Panc1 (cell line): Measurements from ENCODE around the gene EPHB2. TPM values are rescaled to one million over a fixed set of nuclear protein-coding genes. Genes with fewer than 3 reads are reported as not detected.
A peak's percentile ranks its signal among the peaks of the same experiment; 100 is the strongest.

ENCODE experiments used
- ATAC-seq: fragments of 200-7000 bp; cut with Tn5 transposase; 2 replicates; pipeline ENCODE4 v1.9.1; 2020; ENCODE audit warnings: mild to moderate bottlenecking, moderate library complexity
- BruUV-seq: library from RNA; stranded (reverse); fragments of 400-500 nt; replicated peaks from 2 replicates; lab custom pipeline; 2021; lab: Mats Ljungman, UMichigan
- CTCF ChIA-PET: fragments of 300-600 bp; sonication (Branson Sonifier 250); formaldehyde crosslinking; loops from one replicate; lab custom pipeline; 2022; ENCODE audit warnings: antibody characterized with exemption; lab: Charles Lee
- POLR2A ChIA-PET: fragments of 300-600 bp; sonication (Branson Sonifier 250); formaldehyde crosslinking; loops from one replicate; lab custom pipeline; 2022; ENCODE audit warnings: antibody characterized with exemption; lab: Charles Lee
- DNase-seq: peaks from one replicate; pipeline ENCODE4 v3.0.0-alpha.2; 2010; ENCODE audit warnings: low read depth, low spot score
- H3K27ac ChIP-seq: 2 replicates; pipeline ENCODE4 v1.5.1; 2011; ENCODE audit warnings: mild to moderate bottlenecking, low read length, inconsistent platforms
- H3K27me3 ChIP-seq: fragments of 200-500 bp; sonication (Bioruptor generic); 2 replicates; pipeline ENCODE4 v1.6.0; 2014; ENCODE audit warnings: low read length, inconsistent platforms; ENCODE audit not compliant: control insufficient read depth, insufficient read depth
- H3K36me3 ChIP-seq: fragments of 200-500 bp; sonication (Bioruptor generic); 2 replicates; pipeline ENCODE4 v1.5.1; 2014; ENCODE audit warnings: inconsistent platforms, mild to moderate bottlenecking, low read length, moderate library complexity; ENCODE audit not compliant: control insufficient read depth, insufficient read depth
- H3K4me1 ChIP-seq: 2 replicates; pipeline ENCODE4 v1.5.1; 2011; ENCODE audit warnings: inconsistent platforms, mild to moderate bottlenecking, low read length, moderate library complexity; ENCODE audit not compliant: control insufficient read depth, insufficient read depth
- H3K4me3 ChIP-seq, 2 experiments: 2 replicates each; pipeline ENCODE4 v1.5.1; 2011 to 2012; ENCODE audit warnings: low read depth in 2 of 2, low read length in 2 of 2, mild to moderate bottlenecking in 2 of 2, inconsistent platforms in 1 of 2, moderate library complexity in 1 of 2
- H3K9me3 ChIP-seq: fragments of 200-500 bp; sonication (Bioruptor generic); 2 replicates; pipeline ENCODE4 v1.5.1; 2014; ENCODE audit warnings: low read depth, mild to moderate bottlenecking, inconsistent platforms, low read length, moderate library complexity; ENCODE audit not compliant: control insufficient read depth, insufficient read depth
- POLR2AphosphoS5 ChIP-seq: IDR thresholded peaks from 2 replicates; pipeline ENCODE4 v1.6.1; 2012; ENCODE audit warnings: mild to moderate bottlenecking, low read depth, low read length, moderate library complexity
- REST ChIP-seq, 2 experiments: IDR thresholded peaks; 2 replicates each; pipeline ENCODE4 v1.6.1; 2011 to 2012; ENCODE audit warnings: low read depth in 2 of 2, control low read depth in 1 of 2, low read length in 1 of 2, mild to moderate bottlenecking in 1 of 2, moderate library complexity in 1 of 2; ENCODE audit not compliant: insufficient read depth in 1 of 2
- SIN3A ChIP-seq: IDR thresholded peaks from 2 replicates; pipeline ENCODE4 v1.6.1; 2012; ENCODE audit warnings: low read depth, mild to moderate bottlenecking, low read length, moderate library complexity, borderline replicate concordance; ENCODE audit not compliant: insufficient read depth
- TCF7L2 ChIP-seq: IDR thresholded peaks from 2 replicates; pipeline ENCODE4 v1.6.1; 2011; ENCODE audit warnings: mild to moderate bottlenecking, low read depth, low read length, inconsistent platforms
- in situ Hi-C: cut with HindIII; loops from 2 replicates; pipeline ENCODE4 v1.10.0; 2016; ENCODE audit warnings: low sequenced_read_pairs, low pct_unique_long_range_greater_than_20kb
- intact Hi-C: fragments of 100-400 bp; cut with micrococcal nuclease; formaldehyde crosslinking; loops from one replicate; pipeline ENCODE4 v1.10.0; 2022; ENCODE audit not compliant: unreplicated experiment
- total RNA-seq: library from RNA; stranded (reverse); gene quantifications from one replicate; pipeline ENCODE4 v1.2.1, GENCODE V29; 2021; ENCODE audit not compliant: unreplicated experiment
- TF ChIP-seq, protein P1 (sequence below): fragments of 450-650 bp; IDR thresholded peaks from 2 replicates; pipeline ENCODE4 v1.5.1; 2017; ENCODE audit warnings: mild to moderate bottlenecking

EPHB2 gene
- total RNA-seq, 1 experiment from 2014 or later = 29.0 TPM

DNA sequence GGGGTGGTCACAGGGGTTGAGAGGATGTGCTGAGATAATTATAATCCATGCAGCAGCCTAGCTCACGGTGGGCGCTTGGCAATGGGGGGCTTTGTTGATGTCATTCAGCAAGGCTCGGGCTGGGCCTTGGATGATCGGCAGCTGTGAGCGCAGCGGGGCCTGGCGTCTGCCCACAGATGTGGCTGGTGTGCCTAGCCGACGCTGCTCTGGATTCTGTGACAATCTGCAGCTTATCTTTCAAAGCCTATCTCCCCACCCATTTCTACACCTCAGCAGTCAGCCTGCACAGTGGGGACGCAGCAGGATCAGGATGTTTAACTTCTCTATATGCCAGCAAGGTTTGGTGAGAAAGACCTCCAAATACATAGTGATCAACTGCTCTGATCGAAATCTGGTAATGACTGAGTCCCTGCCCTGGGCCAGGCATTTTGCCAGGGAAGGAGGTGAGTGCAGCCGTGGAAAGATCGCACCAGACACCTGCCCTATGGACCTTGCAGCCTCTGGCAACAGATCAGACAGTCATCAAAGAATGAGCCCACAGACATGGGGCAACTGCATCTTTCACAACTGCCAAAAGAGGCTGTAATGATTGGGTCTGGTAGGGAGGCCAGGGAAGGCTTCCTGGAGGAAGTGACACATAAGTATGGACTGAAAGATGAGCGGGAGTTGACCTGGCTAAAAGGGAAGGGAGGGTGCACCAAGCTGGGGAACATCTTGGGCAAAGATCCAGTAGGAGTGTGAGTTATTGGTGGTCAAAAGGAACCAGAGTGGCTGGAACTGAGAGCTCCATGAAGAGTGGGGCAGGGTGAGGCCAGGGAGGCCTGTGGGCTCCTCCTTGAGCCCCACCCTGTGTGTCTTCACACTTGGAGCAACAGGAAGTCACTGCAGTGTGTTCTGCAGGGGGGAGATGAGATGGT, 35.3 kb downstream of the EPHB2 start:
- H3K27me3 ChIP-seq = no peaks in the 10 kb centered on the region
- no peaks in the 10 kb centered on the region for H3K36me3 ChIP-seq
- no peaks in the 10 kb centered on the region for H3K9me3 ChIP-seq
- ChIA-PET CTCF (no interaction called here), POLR2A (no interaction called here)
- TF ChIP-seq, protein P1, sequence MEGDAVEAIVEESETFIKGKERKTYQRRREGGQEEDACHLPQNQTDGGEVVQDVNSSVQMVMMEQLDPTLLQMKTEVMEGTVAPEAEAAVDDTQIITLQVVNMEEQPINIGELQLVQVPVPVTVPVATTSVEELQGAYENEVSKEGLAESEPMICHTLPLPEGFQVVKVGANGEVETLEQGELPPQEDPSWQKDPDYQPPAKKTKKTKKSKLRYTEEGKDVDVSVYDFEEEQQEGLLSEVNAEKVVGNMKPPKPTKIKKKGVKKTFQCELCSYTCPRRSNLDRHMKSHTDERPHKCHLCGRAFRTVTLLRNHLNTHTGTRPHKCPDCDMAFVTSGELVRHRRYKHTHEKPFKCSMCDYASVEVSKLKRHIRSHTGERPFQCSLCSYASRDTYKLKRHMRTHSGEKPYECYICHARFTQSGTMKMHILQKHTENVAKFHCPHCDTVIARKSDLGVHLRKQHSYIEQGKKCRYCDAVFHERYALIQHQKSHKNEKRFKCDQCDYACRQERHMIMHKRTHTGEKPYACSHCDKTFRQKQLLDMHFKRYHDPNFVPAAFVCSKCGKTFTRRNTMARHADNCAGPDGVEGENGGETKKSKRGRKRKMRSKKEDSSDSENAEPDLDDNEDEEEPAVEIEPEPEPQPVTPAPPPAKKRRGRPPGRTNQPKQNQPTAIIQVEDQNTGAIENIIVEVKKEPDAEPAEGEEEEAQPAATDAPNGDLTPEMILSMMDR = no peak
- no peak for TF ChIP-seq SIN3A
- TF ChIP-seq POLR2AphosphoS5 = no peak
- no peak for TF ChIP-seq REST (IDR thresholded peaks at IDR 0.05; ENCODE audit: insufficient read depth in 1 of 2, low read depth in 2 of 2, low read length in 1 of 2)
- H3K4me3 ChIP-seq = no peak overlapping the region
- DNase-seq (peak; percentile 84), ATAC-seq (peak; percentile 27; the same call in 1 of the 2 replicates)
- intact Hi-C loops (no loop called here), in situ Hi-C loops (no loop called here)
- no TSS peak for BruUV-seq
- peaks cover 40% of the 10 kb centered on the region for H3K4me1 ChIP-seq
- peak overlapping the region; percentile 1; the same call in 1 of the 2 replicates for H3K27ac ChIP-seq

DNA sequence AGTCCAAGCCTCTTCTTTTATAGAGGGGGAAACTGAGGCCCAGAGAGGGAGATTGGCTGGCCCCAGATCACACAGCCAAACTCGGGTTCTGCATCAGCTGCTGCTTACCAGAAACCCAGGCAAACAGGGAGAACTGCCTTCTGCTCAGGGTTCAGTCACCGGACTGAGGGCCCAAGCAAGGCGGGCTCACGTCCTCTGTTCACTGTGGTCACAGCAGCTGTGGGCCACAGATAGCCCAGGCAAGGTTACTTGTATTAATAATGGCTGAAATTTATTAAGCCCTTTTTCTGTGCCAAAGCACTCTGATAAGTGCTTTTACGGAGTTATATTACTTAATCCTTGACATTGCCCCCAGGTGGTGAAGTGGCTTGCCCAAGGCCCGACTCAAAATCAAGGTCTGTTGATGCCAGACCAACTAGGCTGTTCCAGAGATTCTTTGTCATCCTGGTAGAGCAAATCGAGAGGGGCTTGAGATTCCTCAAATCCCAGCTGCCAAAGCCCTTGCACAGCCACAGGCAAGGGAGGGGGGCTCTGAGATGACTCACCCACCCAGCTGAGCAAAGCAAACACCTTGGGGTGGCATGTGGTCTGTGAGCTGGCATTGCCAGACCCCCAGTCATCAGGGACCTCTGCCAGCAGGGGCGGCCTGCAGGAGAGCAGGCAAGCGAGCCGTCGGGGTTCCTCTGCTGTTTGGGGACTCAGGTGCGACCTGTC, 36.5 kb downstream of the EPHB2 start:
- CTCF ChIA-PET = no interaction called here
- peaks cover 41% of the 10 kb centered on the region for H3K4me1 ChIP-seq
- H3K4me3 ChIP-seq = no peak overlapping the region
- intact Hi-C loops = no loop called here
- DNase-seq (peak; percentile 76), ATAC-seq (peak; percentile 63)
- BruUV-seq = no TSS peak
- in situ Hi-C loops = no loop called here
- no peaks in the 10 kb centered on the region for H3K27me3 ChIP-seq
- TF ChIP-seq TCF7L2 (no peak), SIN3A (no peak), POLR2AphosphoS5 (no peak), REST (IDR thresholded peaks at IDR 0.05; ENCODE audit: insufficient read depth in 1 of 2, low read depth in 2 of 2, low read length in 1 of 2) (no peak)
- TF ChIP-seq, protein P1 = no peak; the same call in 1 of the 2 replicates
- POLR2A ChIA-PET = no interaction called here
- H3K27ac ChIP-seq = peak overlapping the region; percentile 54; the same call in 1 of the 2 replicates
- H3K36me3 ChIP-seq = no peaks in the 10 kb centered on the region
- no peaks in the 10 kb centered on the region for H3K9me3 ChIP-seq
